HTR-8/SVneo (cell line): ENCODE measurements around the gene PEX12.
A peak's percentile ranks its signal among the peaks of the same experiment; 100 is the strongest.
"Not testable (repeated sequence)": the region's sequence is repeated elsewhere in the genome, so short reads cannot be mapped to it uniquely, and the experiment has no call there.

ENCODE experiments used
- DNase-seq: peaks from one replicate; pipeline ENCODE4 v3.0.0; 2011; ENCODE audit warnings: low spot score, mixed read lengths; ENCODE audit not compliant: insufficient read length
- FAIRE-seq: peaks from 2 replicates; lab custom pipeline; 2011; peaks lifted over from hg19 to GRCh38; lab: Jason Lieb, UNC

Gene PEX12

GRCh38 chr17:35578197-35578928 lies at the start of gene PEX12:
TSS of gene PEX12 (minus strand) at chr17:35578571. CDS start at chr17:35578021, 550 bp downstream.
- DNase-seq (peak; percentile 91), FAIRE-seq (peak; percentile 68)

GRCh38 chr17:35627417-35627816 lies 49.0 kb upstream of the PEX12 start:
- FAIRE-seq (no peak), DNase-seq (no peak)

GRCh38 chr17:35621768-35622167 lies 43.4 kb upstream of the PEX12 start:
- DNase-seq, result no peak
- FAIRE-seq, result no peak

GRCh38 chr17:35618628-35619027 lies 40.3 kb upstream of the PEX12 start:
- no peak for FAIRE-seq

GRCh38 chr17:35617505-35617904 lies 39.1 kb upstream of the PEX12 start:
- no peak for DNase-seq
- no peak for FAIRE-seq

More at GRCh38 chr17:35618628-35619027, 40.3 kb upstream of the PEX12 start:
- no peak for DNase-seq

- FAIRE-seq (no peak), DNase-seq (no peak)
Observed at GRCh38 chr17:35616536-35616935, 38.2 kb upstream of the PEX12 start.

GRCh38 chr17:35614810-35615209 lies 36.4 kb upstream of the PEX12 start:
- DNase-seq, result no peak
- FAIRE-seq, result no peak

- FAIRE-seq, result no peak
- peak; percentile 39 for DNase-seq
Observed at GRCh38 chr17:35612924-35613521, 34.7 kb upstream of the PEX12 start.

- DNase-seq, FAIRE-seq: not testable (repeated sequence)
Observed at GRCh38 chr17:35610746-35611145, 32.4 kb upstream of the PEX12 start.

- FAIRE-seq (no peak), DNase-seq (no peak)
Observed at GRCh38 chr17:35609831-35610230, 31.5 kb upstream of the PEX12 start.

GRCh38 chr17:35607239-35607847 lies 29.0 kb upstream of the PEX12 start:
- no peak for FAIRE-seq
- no peak for DNase-seq

GRCh38 chr17:35605678-35606077 lies 27.3 kb upstream of the PEX12 start:
- FAIRE-seq (no peak), DNase-seq (no peak)

- DNase-seq, result no peak
- FAIRE-seq, result no peak
Observed at GRCh38 chr17:35603674-35604073, 25.3 kb upstream of the PEX12 start.

- FAIRE-seq (no peak), DNase-seq (no peak)
Observed at GRCh38 chr17:35597604-35598003, 19.2 kb upstream of the PEX12 start.

- FAIRE-seq (no peak), DNase-seq (no peak)
Observed at GRCh38 chr17:35596530-35597233, 18.3 kb upstream of the PEX12 start.

- FAIRE-seq (no peak), DNase-seq (no peak)
Observed at GRCh38 chr17:35596072-35596471, 17.7 kb upstream of the PEX12 start.

GRCh38 chr17:35588196-35588920 lies 10.0 kb upstream of the PEX12 start:
- DNase-seq, result no peak
- FAIRE-seq, result no peak

GRCh38 chr17:35587074-35587961 lies 8.9 kb upstream of the PEX12 start, which contains the start of gene AP2B1:
TSS of gene AP2B1 (plus strand) at chr17:35587322. CDS start at chr17:35594031, 6,709 bp downstream.
- FAIRE-seq (peak; percentile 92), DNase-seq (peak; percentile 92)

- DNase-seq (no peak), FAIRE-seq (no peak)
Observed at GRCh38 chr17:35586569-35587073, 8.2 kb upstream of the PEX12 start.
